Activated CD4-positive, CD25-positive, alpha-beta regulatory T cell treated with anti-CD3 and anti-CD28 coated beads, Interleukin-2, amount 50 U/mL, for 72 hours (primary cell): ENCODE data around the gene UCN.
"Not testable (repeated sequence)": the region's sequence is repeated elsewhere in the genome, so short reads cannot be mapped to it uniquely, and the experiment has no call there.

Experiments
- DNase-seq: peaks from one replicate; pipeline ENCODE4 v3.0.0; 2021

Gene UCN, protein sequence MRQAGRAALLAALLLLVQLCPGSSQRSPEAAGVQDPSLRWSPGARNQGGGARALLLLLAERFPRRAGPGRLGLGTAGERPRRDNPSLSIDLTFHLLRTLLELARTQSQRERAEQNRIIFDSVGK

DNA sequence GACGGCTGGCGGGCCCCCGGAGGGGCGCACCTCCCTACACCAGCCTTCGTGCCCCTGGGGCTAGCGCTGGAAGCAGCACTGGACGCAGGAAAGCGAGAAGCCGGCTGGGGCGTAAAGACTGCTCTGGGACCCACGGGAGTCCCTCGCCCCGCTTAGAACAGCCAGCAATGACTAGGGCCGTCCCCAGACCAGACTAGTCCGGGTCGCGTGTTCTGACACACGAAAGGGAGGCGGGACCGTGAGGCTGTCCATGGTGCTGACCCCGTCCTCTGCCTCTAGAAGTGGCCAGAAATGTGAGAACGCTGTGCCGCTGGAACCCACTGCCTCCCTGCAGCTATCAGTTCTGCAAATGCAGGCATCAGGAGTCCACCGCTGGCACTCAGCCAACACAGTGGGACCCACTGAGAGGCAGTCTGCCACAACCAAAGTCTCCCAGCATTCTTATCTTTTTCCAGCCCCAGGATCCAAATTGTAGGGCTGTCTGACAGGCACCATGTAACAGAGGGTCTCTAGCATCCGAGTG, at the start of gene UCN:
TSS of gene UCN (minus strand) at position 87 of the 523 bp plus-strand sequence. CDS start 550 bp downstream, outside the sequence.
- no peak for DNase-seq

DNA sequence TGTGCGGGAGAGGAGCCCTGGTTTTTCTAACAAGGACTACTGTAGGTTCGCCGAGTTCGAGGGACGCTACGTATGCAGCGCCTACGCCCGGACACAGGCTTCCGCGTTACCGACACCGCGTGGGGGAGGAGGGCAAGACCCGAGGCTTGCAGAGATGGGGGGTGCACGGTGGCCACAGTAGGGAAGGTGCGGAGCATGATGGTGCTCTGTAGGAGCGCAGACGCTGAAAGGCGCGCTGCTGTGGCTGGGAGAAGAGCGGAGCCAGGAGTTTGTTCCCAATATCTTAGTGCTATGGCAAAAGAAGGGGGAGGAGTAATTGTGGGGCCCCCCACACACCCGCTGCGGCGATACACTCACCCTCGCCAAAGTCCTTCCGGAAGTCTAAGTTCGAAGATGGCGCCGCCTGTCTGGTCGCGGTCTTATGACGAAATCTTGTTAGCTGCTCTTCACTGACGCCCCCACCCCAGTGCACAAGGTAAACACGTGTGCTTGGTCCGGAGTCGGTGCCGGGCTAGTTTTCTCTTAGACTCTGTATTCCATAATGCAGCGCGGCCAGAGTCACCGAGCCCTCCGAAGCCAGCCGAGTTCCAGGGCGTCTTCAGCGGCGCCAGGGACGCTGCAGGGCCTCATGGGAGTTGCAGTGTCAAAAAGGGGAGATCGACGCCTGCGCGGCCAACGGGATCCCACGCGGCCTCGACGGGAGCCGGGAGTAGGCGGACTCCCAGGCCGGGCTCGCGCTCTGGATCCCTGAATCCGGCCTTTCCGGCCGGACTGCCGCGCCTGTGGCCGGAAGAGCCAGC, 48.3 kb upstream of the UCN start, which contains the start of gene GTF3C2:
TSS of gene GTF3C2 (minus strand) at position 383 of the 800 bp plus-strand sequence. CDS start 13,210 bp downstream, outside the sequence.
- DNase-seq: peak; percentile 86

DNA sequence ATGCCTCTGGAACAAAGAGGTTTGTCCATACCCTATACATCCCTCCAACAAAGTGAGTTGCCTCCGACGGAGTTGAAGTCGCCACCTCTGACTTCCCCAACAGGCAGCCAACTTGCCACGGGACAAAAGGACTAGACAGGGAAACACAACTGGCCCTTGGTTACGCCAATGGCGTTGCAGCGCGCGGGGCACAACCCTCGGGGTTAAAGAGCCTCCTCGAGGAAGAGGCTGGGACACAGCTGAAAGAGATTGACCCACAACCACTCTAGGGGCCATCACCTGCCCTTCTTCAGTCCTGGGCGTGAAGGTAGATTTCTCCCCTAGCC, 47.8 kb upstream of the UCN start:
- no peak for DNase-seq

DNA sequence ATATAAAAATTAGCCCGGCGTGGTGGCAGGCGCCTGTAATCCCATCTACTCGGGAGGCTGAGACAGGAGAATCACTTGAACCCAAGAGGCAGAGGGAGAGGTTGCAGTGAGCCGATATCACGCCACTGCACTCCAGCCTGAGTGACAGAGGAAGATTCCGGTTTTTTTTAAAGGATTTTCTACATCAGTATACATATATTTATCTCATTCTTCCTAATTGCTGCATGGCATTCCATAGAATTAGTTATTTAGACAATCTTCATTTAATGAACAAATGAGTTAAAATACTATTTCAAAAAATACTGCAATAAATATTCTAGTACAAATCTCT, 46.3 kb upstream of the UCN start:
- no peak for DNase-seq

DNA sequence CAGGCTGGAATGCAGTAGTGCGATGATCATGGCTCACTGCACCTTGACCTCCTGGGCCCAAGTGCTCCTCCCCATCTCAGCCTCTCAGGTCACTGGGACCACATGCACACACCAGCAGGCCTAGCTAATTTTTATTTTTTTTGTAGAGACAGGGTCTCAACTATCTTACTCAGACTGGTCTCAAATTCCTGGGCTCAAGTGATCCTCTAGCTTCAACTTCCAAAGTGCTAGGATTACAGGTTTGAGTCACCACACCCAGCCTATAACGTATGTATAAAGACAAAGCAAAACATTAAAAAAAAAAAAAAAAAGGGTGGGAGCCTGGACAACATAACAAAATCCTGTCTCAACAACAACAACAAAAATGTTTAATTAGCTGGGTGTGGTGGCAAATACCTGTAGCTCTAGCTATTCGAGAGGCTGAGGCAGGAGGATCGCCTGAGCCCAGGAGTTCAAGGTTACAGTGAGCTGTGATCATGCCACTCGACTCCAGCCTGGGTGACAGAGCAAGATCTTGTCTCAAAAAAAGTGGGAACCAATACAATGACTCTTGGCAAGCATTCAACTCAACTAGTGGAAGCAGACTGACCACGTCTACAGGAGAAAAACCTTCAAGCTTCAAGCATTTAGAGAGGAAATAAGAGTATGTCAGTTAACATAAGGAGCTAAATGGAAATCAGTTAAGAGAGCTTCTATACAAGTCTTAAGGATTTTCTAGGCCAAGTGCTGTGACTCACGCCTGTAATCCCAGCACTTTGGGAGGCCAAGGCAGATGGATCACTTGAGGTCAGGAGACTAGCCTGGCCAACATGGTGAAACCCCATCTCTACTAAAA, 45.7 kb upstream of the UCN start:
- no peak for DNase-seq

DNA sequence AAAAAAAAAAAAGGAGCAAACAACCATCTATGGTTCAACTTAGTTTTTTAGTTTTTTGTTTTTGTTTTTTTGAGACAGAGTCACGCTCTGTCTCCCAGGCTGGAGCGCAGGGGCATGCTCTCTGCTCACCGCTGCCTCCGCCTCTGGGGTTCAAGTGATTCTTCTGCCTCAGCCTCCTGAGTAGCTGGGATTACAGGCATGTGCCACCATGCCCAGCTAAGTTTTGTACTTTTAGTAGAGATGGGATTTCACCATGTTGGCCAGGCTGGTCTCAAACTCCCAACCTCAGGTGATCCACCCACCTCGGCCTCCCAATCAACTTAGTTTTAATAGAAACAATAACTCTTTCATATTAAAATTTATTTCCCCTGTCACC, 45.1 kb upstream of the UCN start:
- DNase-seq: not testable (repeated sequence)

DNA sequence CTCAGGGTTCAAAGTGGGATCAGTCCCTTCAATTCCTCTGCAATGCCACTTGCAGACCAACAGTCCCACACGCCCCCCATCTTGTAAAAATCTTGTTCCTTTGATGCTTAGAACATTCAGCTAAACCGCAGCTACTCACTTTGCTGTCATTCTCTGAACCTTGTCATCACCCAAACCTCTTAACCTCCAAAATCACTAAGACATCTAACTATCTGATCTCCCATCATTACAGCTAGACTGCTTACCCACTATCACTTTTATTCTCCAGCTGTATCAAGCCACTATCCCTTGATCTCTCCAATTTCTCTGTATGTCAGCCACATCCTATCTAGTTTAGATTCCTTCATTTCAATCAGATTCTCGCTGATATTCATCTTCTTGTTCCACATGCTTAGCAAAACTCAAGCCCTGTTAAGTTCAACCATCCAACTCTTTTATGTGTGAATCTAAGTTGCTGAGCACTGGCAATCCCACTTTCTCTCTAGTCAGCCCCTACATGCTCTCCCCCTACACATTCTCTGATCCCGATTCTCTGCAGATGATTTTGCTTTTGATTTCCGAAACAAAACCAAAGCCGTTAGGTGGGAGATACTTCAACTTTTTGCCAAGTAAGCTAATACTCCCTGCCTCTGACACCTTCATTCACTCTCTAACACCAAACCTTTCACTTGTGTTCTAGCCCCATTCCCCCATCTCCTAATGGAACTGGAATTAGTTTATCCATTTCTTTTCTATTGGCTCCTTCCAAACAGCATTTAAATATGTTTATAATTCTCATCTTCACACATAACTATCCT, 43.8 kb upstream of the UCN start:
- DNase-seq: no peak

DNA sequence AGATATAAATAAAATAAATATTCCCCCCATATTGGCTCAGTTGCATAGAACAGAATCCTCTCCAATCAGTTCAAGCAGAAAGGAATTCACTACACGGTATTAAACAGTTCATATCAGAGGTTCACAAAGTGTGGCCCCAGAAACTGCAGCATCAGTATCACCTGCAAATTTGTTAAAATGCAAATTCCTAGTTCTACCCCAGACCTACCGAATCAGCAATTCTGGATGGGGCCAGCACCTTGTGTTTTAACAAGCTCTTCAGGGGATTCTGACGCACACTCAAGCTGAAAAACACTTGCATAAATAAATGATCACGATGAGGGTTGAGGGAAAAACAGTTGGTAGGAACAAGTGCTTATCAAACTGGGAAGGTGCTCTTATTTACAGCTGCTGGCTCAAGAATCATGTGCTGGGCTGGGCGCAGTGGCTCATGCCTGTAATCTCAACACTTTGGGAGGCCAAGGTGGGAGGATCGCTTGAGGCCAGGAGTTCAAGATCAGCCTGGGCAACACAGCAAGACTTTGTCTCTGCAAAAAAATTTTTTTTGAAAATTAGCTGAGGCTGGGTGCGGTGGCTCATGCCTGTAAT, 42.0 kb upstream of the UCN start:
- DNase-seq: no peak

DNA sequence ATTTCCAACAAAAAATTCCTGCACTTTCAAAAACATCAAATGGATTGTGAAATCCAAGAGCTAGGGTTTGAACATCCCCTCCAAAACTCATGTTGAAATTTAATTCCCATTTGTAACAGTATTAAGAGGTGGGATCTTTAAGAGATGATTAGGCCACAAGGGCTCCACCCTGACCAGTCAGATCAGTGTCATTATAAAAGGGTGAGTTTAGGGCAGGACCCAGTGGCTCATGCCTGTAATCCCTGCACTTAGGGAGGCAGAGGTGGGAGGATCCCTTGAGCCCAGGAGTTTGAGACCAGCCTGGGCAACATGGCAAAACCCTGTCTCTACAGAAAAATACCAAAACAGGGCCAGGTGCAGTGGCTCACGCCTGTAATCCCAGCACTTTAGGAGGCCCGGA, 39.4 kb upstream of the UCN start:
- DNase-seq: no peak

DNA sequence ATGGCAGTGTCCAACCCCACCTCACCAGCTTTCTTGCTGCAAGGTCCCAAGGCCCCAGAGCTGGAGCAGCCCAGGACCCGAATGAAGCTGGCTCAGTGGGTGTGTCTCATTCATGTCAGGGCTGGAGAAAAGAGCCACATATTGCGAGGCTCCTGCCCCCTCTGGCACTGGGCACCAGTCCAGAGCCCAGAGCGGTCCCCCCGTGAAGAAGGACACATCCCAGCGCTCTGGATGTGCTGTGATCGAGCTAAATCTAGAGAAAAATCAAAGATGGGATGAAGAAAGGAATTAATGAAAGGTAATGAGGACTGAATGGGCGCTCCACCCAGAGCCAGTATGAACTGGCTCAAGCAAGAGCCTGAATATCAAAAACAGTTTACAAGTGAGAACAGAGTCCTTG, 27.9 kb upstream of the UCN start:
- no peak for DNase-seq

DNA sequence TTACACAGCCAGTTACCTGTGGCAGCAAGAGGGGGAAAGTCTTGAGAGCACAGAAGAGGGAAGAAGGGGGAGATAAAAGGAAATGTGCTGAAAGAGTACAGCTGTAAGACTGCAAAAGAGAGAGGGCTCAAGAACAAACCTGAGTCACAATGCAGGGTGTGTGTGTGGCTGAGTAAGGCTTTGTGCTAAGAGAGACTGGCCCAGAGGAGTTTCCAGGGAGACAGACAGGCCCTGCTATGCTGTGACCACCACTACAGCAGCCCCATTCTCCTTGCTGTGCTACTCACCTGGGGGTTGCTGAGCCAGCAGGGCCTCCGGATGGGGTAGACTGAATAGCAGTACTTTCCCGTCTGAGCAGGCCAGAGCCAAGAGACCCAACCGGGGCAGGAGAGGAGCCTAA, 27.1 kb upstream of the UCN start:
- DNase-seq: no peak

DNA sequence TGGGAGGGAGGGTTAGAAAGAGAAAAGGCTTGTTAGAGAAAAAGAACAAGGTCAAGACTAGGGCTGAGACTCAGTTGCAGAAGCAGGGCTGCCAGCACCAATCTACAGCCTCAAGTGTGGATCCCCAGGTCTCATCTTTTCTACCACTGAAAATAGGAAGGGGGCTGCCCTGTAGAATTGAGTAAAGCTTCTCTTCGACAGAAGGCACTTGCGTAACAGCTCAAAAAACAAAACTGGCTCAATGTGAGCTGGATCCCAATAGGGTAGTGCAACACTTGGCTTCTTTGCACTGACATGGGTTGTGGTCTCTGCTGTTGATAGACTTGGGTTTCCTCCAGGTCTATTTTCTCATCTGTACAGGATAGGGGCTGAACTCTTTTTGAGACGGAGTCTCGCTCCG, 16.5 kb upstream of the UCN start:
- no peak for DNase-seq

DNA sequence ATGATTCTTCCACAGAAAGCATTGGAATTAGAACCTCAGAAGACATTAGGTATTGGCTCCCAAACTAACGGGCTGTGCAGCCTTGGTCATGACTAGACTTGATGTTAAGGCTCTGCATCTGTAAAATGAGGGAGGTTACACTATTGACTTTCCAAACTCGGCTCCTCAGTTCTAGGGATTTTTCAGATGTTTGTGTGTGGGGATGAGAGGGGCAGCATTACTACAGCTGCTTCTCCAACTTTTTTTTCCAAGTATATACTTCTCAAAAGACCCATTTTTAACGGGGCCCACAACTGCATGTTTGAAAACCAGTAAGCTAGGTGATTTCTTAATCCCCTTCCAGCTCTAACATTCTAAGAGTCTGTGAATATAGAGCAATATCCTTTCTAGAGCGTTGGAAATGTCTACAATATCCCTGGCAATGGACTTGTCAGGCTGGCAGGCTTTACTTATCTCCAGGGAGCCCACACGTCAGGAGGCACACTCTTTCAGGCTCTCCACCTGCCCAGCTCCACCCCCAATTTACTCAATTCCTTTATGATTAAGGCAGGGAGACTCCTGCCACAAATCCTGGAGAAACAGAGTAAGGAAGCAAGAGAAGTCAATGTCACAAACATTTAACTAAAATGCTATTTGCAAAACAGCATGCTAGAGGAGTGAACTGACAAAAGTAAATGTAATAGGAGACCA, 15.5 kb upstream of the UCN start:
- DNase-seq: no peak

DNA sequence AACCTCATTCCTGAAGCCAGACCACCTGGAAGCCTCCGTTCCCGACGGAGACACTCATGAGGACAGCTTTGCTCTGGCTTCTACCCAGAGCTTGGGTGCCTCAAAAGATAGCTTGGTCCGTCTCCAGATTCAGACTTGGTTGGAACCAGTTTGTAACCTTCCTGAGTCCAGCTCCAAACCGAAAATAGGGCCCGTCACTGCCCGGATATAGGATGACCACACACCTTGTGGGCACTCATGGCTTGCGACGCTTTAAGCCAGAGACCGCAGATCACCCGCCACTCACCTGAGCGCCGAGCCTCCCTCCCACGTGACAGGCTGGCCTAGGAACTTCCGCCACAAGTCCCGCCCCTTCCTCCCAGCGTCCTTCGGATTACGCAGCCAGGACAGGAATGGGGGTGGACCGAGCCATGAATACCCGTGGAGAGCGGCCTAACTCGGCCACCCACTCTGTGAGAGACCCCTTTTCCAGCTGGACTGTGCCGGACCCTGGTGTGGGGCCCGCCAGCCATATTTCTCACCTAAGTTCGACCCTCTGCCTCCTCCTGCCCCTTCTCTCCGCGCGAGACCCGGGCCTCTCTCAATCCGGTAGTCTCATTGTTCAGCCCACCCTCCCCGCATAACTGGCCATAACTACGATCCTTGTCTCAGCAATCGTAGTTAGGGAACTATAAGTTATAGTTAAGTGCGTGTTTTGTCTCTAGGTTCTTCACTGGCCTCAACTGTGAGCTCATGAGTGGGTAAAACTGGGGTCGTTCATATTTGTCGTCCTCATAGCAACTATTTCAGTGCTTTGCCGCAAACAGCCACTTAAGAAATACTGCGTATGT, 14.7 kb upstream of the UCN start, which contains the start of gene MPV17:
TSS of gene MPV17 (minus strand) at position 332 of the 830 bp plus-strand sequence. CDS start 580 bp downstream, outside the sequence.
- DNase-seq: peak; percentile 87

DNA sequence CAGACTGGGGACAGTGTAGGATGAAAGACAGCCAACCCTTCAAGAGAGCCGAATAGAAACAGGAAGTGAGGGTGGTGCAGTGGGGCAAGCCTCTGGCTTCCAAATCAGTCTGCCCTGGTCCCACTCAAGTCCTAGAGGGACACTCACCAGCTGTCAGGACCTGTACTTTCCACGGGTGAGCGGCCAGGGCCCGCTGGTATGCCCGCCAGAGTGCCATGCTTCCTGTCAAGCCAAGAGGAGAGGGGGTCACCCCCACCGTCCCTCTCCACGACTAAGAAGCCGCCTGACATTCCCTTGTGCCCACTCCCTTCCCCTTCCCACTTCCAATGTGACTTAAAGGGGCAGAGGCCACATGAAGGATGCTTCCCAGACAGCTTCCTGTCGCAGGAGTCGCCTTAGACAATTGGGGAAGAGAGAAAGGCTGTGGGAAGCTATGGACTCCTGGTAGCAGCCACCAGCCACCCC, 14.1 kb upstream of the UCN start:
- peak; percentile 43 for DNase-seq

DNA sequence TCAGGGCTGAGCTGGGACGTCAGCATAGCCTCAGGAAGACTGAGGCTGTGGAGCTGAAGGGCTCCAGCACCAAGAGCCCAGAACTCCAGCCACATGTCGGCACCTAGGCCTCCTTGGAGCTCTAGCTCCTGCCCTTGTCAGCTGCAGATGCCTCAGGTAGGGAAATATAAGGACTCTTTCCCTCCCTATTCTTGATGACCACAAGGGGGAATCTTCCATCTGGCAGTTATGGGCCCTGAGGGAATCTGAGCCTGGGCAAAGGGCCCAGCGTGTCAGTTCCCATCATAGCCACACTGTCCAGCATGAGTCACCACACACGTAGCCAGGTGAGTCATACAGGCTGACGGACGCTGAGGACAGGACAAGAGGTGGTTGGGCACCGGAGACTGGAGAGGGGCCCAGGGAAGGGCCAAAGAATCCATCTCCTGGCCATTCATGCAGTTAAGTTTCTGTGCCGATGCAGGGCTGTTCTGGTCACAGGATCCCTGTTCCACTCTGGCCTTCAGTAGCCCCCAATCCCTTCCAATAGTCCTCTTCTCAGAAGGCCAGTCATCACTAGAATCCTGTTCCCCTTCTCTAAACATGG, 12.8 kb upstream of the UCN start:
- DNase-seq: no peak

DNA sequence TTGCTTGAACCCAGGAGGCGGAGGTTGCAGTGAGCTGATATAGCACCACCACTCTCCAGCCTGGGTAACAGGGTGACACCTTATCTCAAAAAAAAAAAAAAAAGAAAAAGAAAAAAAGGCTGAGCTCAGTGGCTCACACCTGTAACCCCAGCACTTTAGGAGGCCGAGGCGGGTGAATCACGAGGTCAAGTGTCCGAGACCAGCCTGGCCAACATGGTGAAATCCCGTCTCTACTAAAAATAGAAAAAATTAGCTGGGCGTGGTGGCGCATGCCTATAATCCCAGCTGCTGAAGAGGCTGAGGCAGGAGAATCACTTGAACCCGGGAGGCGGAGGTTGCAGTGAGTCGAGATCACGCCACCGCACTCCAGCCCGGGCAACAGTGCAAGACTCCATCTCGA, 11.6 kb upstream of the UCN start:
- DNase-seq: not testable (repeated sequence)

DNA sequence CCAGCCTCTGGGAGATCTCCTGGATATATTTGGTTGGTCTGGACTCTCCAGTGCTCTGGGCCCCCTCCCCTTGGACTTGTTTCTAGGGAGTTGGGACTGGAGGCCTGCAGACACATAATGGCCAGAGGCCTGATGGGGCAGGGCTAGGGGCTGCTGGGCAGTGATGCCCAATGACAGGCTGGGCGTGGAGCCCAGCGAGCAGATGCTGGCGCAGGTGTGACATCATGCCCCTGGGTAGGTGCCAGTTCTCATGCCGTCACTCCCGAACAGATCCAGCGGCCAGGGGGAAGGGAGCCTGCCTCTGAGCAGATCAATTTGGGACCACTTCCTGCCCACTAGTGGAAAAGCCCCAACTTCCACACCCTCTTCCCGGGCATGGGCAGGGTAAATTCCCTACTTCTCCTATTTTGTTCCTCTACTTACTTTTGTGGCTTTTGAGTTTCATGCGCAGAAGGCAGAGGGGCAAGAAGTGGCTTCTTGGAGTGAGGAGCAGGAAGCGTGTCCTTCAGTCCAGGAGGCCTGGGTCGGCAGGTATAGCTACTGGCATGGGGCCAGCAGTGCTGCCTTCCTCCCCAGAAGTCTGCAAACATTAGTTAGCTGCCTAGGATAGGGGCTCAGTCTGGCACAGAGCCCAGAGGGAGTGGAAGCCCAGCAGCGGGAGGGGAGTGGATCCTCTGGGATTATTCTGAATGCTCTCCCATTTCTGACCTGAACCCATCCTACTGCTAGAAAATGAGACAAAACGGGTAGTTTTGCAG, 8.6 kb upstream of the UCN start:
- DNase-seq: no peak

DNA sequence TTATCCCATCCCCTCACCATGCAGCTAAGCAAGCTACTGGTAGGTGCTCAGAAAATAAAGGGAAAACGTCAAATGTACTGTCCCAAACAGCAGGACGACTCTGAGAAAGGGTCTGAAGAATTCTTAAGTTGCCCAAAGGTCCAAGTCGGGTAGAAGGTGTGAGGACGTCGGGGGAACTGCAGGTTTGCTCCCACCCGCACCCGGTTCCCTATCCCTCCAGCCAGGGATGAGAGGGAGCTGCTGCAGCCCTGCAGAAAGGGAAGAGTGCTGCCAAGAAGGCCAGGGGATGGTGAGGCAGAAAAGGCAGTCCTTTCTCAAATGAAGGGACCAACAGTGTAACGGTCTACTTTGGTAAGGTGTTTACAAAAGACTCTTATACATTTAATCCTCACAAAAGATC, 6.9 kb upstream of the UCN start:
- no peak for DNase-seq

DNA sequence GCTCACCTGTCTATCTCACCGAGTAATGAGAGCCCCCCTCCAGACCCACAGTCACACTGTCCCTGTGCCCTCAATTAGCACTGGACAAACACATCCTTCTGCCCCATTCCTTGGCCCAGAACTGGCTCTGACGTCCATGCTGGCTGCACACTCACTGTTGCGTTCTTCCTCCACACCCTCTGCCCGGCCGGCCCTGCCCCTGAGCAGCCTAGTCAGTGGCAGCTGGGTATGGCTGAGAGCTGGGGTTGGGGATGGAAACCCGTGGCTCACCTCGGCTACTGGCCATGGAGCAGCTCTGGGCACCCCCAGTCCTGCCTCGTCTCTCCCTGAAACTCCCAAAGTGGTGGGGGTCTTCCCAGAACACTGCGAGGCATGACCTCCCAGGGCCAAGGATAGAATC, 6.5 kb upstream of the UCN start:
- DNase-seq: no peak
